Lower lobe of right lung (tissue), 2 donors: ENCODE measurements around the gene TNPO3. TPM values are rescaled to one million over a fixed set of nuclear protein-coding genes. Genes with fewer than 3 reads are reported as not detected.

Experiments
- ATAC-seq, 2 donors: fragments of 200-7000 bp; cut with Tn5 transposase; one replicate each; pipeline ENCODE4 v1.9.1; 2020 to 2022; ENCODE audit warnings: mild to moderate bottlenecking in 2 of 2, moderate library complexity in 2 of 2
- DNase-seq: peaks from one replicate; pipeline ENCODE4 v3.0.0-alpha.2; 2020
- H3K27ac ChIP-seq: fragments of 200-600 bp; one replicate; pipeline ENCODE4 v1.8.0; 2022
- H3K27me3 ChIP-seq: fragments of 200-600 bp; one replicate; pipeline ENCODE4 v1.8.0; 2022; ENCODE audit warnings: low read depth
- H3K36me3 ChIP-seq: fragments of 200-600 bp; one replicate; pipeline ENCODE4 v1.8.0; 2022; ENCODE audit warnings: mild to moderate bottlenecking
- H3K4me1 ChIP-seq: fragments of 200-600 bp; one replicate; pipeline ENCODE4 v1.8.0; 2022
- H3K4me3 ChIP-seq: fragments of 200-600 bp; one replicate; pipeline ENCODE4 v1.8.0; 2022; ENCODE audit warnings: mild to moderate bottlenecking
- H3K9me3 ChIP-seq: fragments of 200-600 bp; one replicate; pipeline ENCODE4 v1.8.0; 2022
- intact Hi-C: fragments of 100-400 bp; cut with DNase I; formaldehyde crosslinking; loops from one replicate; pipeline ENCODE4 v1.11.0; 2022
- total RNA-seq: library from RNA; stranded (reverse); fragmentation: NEBNext Ultra II Directional; extraction: Animal tissue kit (Norgen Biotek cat#: 25700); gene quantifications from one replicate; pipeline ENCODE4 v1.2.1, GENCODE V29; 2021
- TF ChIP-seq, protein P1 (sequence below): fragments of 200-600 bp; IDR thresholded peaks from one replicate; pipeline ENCODE4 v1.8.0; 2022; ENCODE audit warnings: antibody characterized with exemption, mild to moderate bottlenecking
- donor health status: DM: no; HTN: yes; CAD: no; lungs with severe emphysema.

Gene TNPO3
- total RNA-seq, 1 donor from 2014 or later: 37.0 TPM

DNA sequence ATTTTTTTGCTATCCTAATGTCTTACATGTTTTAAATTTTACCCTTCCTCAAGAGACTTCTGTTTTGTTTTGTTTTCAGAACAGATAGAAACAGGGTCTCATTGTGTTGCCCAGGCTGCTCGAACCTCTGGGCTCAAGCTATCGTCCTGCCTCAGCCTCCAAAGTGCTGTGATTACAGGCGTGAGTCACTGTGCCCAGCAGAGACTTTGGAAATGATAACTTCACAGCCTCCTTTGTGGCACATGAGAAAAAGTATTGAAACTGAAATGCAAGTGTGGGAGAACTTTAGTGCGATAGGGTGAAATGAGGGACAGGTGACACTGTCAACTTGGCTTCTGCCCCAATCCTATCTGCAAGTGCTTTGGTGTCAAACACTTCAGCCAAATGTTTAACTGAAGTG is 95.6 kb downstream of the TNPO3 start:
- Histone ChIP-seq H3K4me3 (no peak overlapping the region), H3K4me1 (no peaks in the 10 kb centered on the region), H3K27me3 (no peaks in the 10 kb centered on the region), H3K36me3 (peaks cover 89% of the 10 kb centered on the region), H3K27ac (no peak overlapping the region), H3K9me3 (no peaks in the 10 kb centered on the region)
- DNase-seq (no peak), ATAC-seq (no peak)
- intact Hi-C loops: no loop called here
- TF ChIP-seq, protein P1, sequence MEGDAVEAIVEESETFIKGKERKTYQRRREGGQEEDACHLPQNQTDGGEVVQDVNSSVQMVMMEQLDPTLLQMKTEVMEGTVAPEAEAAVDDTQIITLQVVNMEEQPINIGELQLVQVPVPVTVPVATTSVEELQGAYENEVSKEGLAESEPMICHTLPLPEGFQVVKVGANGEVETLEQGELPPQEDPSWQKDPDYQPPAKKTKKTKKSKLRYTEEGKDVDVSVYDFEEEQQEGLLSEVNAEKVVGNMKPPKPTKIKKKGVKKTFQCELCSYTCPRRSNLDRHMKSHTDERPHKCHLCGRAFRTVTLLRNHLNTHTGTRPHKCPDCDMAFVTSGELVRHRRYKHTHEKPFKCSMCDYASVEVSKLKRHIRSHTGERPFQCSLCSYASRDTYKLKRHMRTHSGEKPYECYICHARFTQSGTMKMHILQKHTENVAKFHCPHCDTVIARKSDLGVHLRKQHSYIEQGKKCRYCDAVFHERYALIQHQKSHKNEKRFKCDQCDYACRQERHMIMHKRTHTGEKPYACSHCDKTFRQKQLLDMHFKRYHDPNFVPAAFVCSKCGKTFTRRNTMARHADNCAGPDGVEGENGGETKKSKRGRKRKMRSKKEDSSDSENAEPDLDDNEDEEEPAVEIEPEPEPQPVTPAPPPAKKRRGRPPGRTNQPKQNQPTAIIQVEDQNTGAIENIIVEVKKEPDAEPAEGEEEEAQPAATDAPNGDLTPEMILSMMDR: no peak

DNA sequence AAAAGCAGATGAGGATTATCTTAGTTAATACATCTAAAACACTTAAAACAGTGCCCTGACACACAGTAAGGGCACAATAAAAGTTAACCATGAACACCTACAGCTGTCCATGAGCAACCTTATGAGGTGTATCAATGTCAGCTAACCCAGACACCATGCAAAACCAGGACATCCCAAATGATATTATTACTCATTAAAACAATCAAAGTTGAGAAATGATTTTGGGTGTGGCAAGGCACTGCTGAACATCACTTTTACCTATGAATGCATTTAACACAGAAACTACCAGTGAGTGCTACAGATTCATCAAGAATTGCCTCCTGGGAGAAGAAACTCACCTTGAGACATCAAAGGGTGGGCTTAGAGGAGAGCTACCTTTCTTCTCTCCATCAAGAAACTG is 98.9 kb downstream of the TNPO3 start:
- no peaks in the 10 kb centered on the region for H3K9me3 ChIP-seq
- intact Hi-C loops: no loop called here
- peaks cover 95% of the 10 kb centered on the region for H3K36me3 ChIP-seq
- H3K27ac ChIP-seq: no peak overlapping the region
- DNase-seq: no peak
- no peaks in the 10 kb centered on the region for H3K4me1 ChIP-seq
- TF ChIP-seq, protein P1: no peak
- no peaks in the 10 kb centered on the region for H3K27me3 ChIP-seq
- H3K4me3 ChIP-seq: no peak overlapping the region
- no peak for ATAC-seq

DNA sequence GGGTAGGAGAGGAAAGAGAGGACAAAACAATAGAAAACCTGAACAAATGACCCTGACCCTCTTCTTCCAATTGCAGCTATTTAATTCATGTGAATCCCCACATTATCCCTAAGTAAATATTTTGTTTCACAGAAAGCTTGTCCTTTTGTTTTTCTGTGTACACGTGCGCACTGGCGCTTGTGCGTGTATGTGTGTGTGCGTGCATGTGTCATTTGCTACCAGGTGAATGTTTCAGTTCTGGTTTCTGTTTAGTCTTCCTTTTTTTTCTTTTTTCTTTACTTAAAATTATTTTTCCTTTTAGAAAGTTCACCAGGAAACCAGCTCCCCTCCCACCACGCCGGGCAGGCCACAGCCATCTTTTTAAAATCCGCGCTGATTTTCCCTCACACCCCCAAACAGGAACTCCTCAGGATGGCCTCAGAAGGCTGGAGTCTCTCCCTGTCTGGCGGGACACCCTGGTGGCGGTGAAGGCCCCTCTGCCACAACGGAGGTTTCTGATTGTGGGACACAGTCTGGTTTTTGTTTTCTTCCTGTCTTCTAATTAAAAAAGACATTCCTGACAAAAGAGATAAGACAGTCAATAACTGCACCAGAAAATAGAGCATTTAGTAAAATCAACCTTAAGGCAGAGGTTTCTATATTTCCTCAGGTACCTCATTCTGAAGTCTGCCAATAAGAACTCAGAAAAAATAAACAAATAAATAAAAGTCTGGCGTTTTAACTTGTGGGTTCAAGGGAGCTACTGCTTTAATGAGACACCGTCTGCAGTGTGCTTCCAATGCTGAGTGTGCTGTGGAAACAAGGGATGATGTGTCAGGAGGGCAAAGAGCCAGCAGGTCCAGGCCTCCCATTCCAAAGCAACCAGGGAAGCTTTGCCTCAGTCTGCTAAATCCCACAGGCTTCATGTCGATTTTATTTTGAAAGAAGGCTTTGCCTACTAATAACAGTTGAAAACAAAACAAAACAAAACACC is 99.8 kb downstream of the TNPO3 start:
- TF ChIP-seq, protein P1: no peak
- no peaks in the 10 kb centered on the region for H3K4me1 ChIP-seq
- H3K9me3 ChIP-seq: no peaks in the 10 kb centered on the region
- peaks cover 89% of the 10 kb centered on the region for H3K36me3 ChIP-seq
- intact Hi-C loops: no loop called here
- DNase-seq (no peak), ATAC-seq (no peak)
- H3K27me3 ChIP-seq: no peaks in the 10 kb centered on the region
- no peak overlapping the region for H3K4me3 ChIP-seq
- H3K27ac ChIP-seq: no peak overlapping the region

DNA sequence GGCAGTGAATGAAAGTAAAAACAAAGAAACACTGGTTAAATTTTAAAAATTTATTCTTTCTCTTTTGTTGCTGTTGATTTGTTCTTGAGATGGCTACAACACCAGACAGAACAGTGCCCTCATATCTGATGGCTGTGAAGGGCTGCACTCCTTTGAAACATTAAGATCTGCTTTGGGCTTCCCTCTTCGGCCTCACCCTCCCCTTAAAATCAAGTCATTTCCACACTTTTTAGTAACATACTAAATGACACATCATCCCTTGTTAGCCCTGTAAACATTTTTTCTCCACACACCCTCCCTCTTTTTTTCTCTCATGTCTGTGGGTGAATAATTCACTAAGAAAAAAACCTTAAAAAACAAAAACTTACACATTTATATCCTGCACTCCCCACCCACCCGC is 100.8 kb downstream of the TNPO3 start:
- Histone ChIP-seq H3K36me3 (peaks cover 86% of the 10 kb centered on the region), H3K4me3 (no peak overlapping the region), H3K9me3 (no peaks in the 10 kb centered on the region), H3K27ac (no peak overlapping the region), H3K27me3 (no peaks in the 10 kb centered on the region), H3K4me1 (peaks cover 3% of the 10 kb centered on the region)
- ATAC-seq (no peak), DNase-seq (no peak)
- TF ChIP-seq, protein P1: no peak
- intact Hi-C loops: no loop called here

DNA sequence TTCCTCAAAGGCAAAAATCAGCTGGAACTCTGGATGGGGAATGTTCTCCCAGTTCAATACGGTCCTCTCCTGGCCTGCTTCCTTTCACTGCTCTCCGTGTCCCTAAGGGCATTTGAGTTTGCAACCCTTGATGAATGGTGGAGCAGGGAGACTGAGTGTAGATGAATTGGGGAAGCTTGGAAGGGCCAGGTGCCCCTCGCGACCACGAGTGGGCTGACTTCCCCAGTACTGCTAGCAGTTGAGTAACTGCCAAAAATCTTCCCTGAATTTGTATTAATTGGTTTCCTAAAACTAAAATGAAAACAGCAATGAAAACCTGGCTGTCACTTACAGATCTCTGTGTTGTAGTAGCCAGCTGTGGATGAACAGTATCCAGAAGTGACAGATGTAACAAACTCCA is 103.6 kb downstream of the TNPO3 start:
- Histone ChIP-seq H3K27ac (no peak overlapping the region), H3K9me3 (no peaks in the 10 kb centered on the region), H3K4me3 (no peak overlapping the region), H3K36me3 (peaks cover 76% of the 10 kb centered on the region), H3K27me3 (no peaks in the 10 kb centered on the region), H3K4me1 (peaks cover 19% of the 10 kb centered on the region)
- intact Hi-C loops: no loop called here
- no peak for ATAC-seq
- TF ChIP-seq, protein P1: no peak
- no peak for DNase-seq
